Epithelial cell of proximal tubule (primary cell): ENCODE data around the gene ACER2. TPM values are rescaled to one million over a fixed set of nuclear protein-coding genes. Genes with fewer than 3 reads are reported as not detected.

Source experiments
- DNase-seq: peaks from one replicate; pipeline ENCODE4 v3.0.0-alpha.2; 2011; ENCODE audit warnings: low read depth
- H3K4me3 ChIP-seq: 2 replicates; pipeline ENCODE4 v1.5.1; 2011; ENCODE audit warnings: low read depth, mild to moderate bottlenecking, low read length
- CTCF ChIP-seq: conservative IDR thresholded peaks from 2 replicates; pipeline ENCODE4 v1.5.1; 2012; ENCODE audit warnings: low read depth, mild to moderate bottlenecking, low read length
- total RNA-seq: library from RNA; depleted of rRNA; stranded (reverse); fragments of >200 nt; gene quantifications from 2 replicates; pipeline ENCODE4 v1.2.3, GENCODE V29; 2015

ACER2 gene
- total RNA-seq, 1 donor from 2014 or later: 4.1 TPM

- no peak for DNase-seq
- TF ChIP-seq CTCF: no peak
Measured at GRCh38 chr9:19464061-19464763, 55.4 kb downstream of the ACER2 start.

DNA sequence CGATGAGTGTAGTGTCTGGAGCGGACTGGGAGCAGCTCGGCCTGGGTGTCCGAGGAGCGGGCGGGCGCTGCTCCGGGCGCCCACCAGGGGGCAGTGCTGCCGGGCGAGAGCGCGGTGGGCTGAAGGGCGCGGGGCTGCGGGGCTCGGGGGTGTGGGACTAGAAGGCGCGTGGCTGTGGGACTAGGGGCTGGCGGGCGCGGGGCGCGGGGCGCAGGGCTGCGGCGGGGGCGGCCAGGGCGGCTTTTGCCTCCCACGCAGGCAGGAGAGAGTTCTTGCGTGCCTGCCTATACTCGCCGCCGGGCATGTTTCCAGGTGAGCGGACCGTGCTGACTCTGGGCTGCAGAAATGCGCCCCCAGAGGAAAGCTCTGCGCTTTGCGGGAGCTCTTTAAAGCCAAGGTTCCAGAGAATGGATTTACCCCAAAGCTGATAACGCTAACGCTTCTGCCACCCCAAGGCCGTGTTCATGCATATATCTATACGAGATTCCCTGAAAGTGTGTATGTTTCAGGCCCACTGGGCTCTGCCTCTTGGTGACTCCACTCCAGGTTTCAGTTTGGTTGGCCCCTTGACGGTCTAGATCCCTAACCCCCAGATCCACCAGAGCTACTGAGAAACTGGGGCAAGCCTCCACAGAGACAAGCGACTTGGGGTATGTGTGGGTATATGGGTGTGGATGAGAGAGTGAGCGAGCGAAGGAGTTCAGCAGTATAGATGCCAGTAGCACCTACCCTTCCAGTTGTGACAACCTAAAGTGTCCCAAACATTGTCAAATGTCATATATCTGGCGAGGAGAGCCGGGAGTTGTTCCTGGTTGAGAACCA lies 56.2 kb downstream of the ACER2 start:
- H3K4me3 ChIP-seq: peak overlapping the region; percentile 43
- peak; percentile 27 for DNase-seq
- peak; percentile 63 for TF ChIP-seq CTCF

More at GRCh38 chr9:19464061-19464763, 55.4 kb downstream of the ACER2 start:
- peak overlapping the region; percentile 43 for H3K4me3 ChIP-seq

DNA sequence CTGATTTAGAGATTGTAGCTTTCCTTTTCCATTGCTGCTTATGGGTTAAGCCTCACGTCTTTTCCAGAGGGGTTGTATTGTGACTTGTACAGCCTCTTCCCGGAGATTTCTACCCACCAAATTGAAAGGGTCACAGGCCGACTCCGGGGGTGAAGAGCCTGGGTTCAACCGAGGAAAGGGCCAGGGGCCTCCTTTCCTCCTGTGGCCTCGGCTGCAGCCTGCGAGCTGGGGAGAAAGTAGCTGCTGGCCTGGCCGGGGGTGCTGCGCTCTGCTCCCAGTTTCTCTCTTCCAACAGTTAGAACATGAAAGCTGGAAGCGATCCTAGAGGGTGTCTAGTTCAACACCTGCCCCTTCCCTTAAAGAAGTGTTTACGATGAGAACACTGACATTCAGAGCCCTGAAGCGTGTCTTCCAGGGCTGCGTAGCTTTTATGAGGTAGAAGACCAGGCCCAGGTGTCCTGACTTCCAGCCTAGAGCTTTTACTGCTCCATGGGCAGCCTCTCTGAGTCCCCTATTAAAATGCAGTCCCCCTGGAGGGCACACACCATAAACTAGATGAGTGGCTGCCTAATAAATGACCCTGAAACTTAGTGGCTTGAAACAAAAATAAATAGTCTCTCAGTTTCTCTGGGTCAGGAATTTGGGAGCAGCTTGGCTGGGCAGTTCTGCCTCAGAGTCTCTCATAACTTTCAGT lies 56.9 kb downstream of the ACER2 start:
- no peak overlapping the region for H3K4me3 ChIP-seq
- TF ChIP-seq CTCF: no peak
- DNase-seq: no peak

DNA sequence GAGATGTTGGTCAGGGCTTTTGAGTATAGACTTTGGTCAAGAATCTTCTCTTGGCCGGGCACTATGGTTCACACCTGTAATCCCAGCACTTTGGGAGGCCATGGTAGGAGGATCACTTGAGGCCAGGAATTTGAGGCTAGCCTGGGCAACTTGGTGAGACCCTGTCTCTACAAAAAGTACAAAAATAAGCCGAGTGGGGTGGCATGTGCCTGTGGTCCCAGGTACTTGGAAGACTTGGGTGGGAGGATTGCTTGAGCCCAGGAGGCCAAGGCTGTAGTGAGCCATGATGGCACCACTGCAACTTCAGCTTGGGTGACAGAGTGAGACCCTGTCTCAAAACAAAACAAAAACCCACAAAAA lies 57.5 kb downstream of the ACER2 start:
- H3K4me3 ChIP-seq: no peak overlapping the region
- DNase-seq: no peak
- no peak for TF ChIP-seq CTCF

GRCh38 chr9:19469271-19469670 lies 60.5 kb downstream of the ACER2 start:
- DNase-seq: no peak
- TF ChIP-seq CTCF: no peak
- no peak overlapping the region for H3K4me3 ChIP-seq

DNA sequence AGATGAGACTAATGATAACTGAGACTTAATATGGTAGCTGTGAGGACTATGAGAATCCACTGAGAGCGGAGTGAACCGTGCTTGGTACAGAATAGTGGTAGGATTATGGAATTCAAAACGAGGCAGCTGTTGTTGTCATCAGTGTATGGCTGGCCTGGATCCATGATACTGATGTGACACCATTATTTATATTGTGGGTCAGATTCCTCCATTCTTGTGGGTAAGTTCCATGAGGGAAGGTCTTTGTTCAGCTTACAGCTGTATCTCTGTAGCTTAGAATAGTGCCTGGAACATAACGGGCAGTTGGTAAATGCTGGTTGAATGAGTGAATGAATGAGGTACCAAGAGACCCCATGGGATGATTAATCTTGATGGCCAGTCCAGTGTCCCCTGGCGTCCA lies 61.8 kb downstream of the ACER2 start:
- H3K4me3 ChIP-seq: no peak overlapping the region
- no peak for DNase-seq
- no peak for TF ChIP-seq CTCF
